KOPT-K1 (cell line): Measurements from ENCODE around the gene PCOLCE2.
"Not testable (repeated sequence)": the region's sequence is repeated elsewhere in the genome, so short reads cannot be mapped to it uniquely, and the experiment has no call there.

Source experiments
- H3K27ac ChIP-seq: fragments of 200-600 bp; sonication (generic); 2 replicates; pipeline ENCODE4 v1.5.1; 2016; ENCODE audit warnings: antibody characterized with exemption, mild to moderate bottlenecking, low read depth, low read length; ENCODE audit not compliant: poor library complexity, severe bottlenecking
- H3K36me3 ChIP-seq: fragments of 200-600 bp; sonication (generic); 2 replicates; pipeline ENCODE4 v1.5.1; 2017; ENCODE audit warnings: antibody characterized with exemption, mild to moderate bottlenecking, low read length, moderate library complexity; ENCODE audit not compliant: insufficient read depth
- H3K9me3 ChIP-seq: fragments of 200-600 bp; sonication (generic); 2 replicates; pipeline ENCODE4 v1.5.1; 2017; ENCODE audit warnings: antibody characterized with exemption, low read length, mild to moderate bottlenecking; ENCODE audit not compliant: insufficient read depth, poor library complexity, severe bottlenecking

PCOLCE2 gene

DNA sequence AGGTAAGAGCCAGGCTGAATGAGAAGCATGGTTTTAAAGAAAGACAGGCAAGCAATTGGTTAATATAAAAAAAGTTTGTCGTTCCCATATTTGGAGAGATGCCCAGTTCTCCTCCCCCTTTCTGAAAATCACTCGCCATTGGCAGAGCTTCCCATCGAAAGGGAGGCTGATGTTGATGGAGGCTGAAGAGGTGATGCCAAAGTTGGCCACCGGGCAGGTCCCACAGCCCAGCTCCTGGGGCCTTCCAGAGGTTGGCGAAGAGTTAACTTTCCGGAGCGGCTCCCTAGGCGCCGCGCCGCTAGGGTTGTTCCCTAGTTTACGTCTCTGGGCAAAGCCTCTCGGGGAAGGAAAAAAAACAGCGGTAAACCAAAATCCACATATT lies 793 bp downstream of the PCOLCE2 start:
- Histone ChIP-seq H3K36me3 (no peaks in the 10 kb centered on the region), H3K27ac (no peak overlapping the region), H3K9me3 (peaks cover 16% of the 10 kb centered on the region)

DNA sequence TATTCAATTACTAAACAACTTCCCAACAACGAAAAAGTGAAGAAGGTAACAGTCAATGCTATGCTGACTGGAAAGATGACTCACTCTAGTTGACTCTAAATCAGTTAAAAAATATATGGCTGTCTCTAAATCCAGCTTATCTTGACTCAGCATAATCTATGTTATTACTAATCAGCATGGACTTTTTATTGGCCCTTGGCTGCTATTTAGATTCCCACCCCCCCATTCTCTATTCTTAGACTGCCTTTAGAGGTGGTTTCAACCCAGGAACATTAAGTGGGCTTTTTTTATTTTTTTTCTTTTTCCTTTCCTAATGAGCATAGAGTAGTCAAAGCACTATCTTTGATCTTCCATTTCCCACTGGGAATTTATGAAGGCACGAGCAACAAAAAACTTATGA lies 1.9 kb downstream of the PCOLCE2 start:
- no peaks in the 10 kb centered on the region for H3K36me3 ChIP-seq
- H3K9me3 ChIP-seq = peaks cover 16% of the 10 kb centered on the region
- H3K27ac ChIP-seq = no peak overlapping the region

DNA sequence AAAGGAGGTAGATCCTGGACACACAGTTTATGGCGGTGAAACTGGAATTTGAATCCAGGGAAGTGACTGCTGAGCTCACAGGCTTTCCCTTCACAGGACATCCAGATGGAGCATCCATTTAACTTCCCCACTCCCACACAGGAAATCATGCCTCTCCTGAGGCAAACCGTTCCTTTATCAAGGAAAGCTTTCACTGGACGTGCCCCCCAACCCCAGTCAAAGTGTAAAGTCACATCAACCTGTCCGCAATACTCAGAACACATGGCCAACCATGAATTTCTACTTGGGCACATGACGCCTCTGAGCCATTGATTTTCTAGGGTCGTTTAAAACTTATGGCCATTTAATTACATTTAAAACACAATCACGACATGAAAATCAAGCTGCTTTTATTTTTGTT lies 2.9 kb downstream of the PCOLCE2 start:
- no peaks in the 10 kb centered on the region for H3K36me3 ChIP-seq
- no peak overlapping the region for H3K27ac ChIP-seq
- peaks cover 16% of the 10 kb centered on the region for H3K9me3 ChIP-seq

DNA sequence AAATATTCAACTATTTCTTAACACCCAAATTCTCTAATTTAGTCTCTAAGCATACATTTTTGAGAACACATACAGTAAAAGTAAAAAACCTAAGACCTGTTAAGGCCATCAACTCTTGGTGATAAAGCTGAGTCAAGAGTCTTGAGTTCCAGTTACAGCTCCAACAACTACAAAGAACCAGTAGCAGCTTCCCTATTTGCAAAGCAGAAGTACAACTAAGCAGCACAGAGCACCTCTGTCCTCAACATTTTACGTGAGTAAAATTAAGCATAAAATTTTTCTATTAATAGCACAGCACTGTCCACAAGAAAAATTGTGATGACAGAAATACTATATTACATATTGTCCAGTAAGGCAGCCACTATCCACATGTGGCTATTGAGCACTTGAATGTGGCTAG lies 4.4 kb downstream of the PCOLCE2 start:
- Histone ChIP-seq H3K9me3 (peaks cover 16% of the 10 kb centered on the region), H3K27ac (no peak overlapping the region), H3K36me3 (no peaks in the 10 kb centered on the region)

DNA sequence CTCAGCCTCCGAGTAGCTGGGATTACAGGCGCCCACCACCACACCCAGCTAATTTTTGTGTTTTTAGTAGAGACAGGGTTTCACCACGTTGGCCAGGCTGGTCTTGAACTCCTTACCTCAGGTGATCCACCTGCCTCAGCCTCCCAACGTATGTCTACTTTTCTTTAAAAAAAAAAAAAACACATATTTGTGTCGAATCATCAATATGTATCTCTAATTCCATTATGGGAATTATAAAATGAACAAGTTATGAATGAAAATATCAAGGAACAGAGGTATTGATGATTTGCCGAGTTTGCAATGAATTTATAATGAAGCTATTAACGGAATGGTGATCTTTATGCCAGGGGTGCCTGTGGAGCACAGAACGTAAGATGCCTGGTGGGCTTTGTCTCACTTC lies 5.3 kb downstream of the PCOLCE2 start:
- not testable (repeated sequence) for H3K27ac ChIP-seq, H3K36me3 ChIP-seq, H3K9me3 ChIP-seq

DNA sequence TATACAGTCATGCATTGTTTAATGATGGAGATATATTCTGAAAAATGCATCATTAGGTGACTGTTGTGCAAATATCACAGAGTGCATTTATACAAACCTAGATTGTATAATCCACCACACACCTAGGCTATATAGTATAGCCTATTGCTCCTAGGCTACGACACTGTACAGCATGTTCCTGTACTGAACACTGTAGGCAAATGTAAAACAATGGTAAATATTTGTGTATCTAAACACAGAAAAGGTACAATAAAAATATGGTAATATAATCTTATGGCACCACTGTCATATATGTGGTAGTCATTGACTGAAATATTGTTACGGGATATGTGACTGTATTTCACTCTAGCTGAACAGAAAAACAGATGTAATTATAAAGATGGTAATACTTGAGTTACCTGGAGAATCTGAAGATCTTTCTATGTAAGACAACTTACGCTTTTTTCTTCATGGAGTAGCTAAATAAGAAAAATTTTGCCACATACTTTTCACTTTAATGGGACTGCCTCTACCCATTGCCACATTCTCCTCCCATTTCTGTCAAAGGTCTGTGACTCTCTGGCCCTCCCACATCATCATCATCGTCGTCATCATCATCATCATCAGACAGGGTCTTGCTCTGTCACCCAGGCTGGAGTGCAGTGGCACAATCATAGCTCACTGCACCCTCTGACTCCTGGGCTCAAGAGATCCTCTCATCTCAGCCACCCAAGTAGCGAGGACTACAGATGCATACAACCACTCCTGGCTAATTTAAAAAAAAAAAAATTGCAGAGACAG lies 7.2 kb downstream of the PCOLCE2 start:
- H3K9me3 ChIP-seq = no peaks in the 10 kb centered on the region
- H3K27ac ChIP-seq = no peak overlapping the region
- no peaks in the 10 kb centered on the region for H3K36me3 ChIP-seq

DNA sequence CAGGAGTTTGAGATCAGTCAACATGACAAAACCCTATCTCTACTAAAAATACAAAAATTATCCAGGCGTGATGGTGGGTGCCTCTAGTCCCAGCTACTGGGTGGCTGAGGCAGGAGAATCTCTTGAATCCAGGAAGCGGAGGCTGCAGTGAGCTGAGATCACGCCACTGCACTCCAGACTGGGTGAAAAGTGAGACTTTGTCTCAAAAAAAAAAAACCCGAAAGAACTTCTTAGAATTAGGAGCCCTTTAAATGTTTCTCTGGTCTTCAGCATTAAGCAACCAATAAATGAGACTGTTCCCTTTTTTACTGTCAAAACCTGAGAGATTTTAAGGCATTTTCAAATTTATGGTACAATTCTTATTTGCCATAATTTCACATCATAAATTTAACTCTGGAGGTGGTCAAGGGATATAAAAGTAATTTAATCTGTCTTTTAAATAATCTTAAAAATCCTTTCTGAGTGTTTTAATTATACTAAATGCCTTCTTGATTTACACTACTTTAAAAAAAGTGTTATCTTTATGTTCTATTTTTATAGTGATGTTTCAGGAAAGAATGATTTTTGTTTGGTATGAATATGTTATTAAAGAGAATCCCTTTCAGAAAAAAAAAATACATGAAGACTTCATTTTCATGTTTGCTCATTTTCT lies 10.1 kb downstream of the PCOLCE2 start:
- Histone ChIP-seq H3K9me3 (no peaks in the 10 kb centered on the region), H3K27ac (no peak overlapping the region), H3K36me3 (no peaks in the 10 kb centered on the region)

DNA sequence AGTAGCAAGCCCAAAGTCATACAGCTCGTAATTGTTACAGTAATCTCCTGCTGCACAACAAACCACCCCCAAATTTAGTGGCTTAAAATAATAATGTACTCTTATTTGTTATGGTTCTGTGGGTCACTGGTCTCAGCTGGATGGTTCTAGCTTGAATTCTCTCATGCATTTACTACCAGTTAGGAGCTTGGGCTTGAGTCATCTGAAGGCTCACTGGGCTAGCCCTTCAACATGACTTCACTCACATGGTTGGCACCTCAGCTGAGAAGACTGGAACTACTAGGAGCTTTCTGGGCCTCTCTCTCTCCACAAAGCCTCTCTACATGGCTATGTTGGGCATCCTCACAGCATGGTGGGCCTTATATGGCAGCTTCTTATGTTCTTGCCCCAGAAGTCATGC lies 12.5 kb downstream of the PCOLCE2 start:
- Histone ChIP-seq H3K27ac (no peak overlapping the region), H3K9me3 (no peaks in the 10 kb centered on the region), H3K36me3 (no peaks in the 10 kb centered on the region)

DNA sequence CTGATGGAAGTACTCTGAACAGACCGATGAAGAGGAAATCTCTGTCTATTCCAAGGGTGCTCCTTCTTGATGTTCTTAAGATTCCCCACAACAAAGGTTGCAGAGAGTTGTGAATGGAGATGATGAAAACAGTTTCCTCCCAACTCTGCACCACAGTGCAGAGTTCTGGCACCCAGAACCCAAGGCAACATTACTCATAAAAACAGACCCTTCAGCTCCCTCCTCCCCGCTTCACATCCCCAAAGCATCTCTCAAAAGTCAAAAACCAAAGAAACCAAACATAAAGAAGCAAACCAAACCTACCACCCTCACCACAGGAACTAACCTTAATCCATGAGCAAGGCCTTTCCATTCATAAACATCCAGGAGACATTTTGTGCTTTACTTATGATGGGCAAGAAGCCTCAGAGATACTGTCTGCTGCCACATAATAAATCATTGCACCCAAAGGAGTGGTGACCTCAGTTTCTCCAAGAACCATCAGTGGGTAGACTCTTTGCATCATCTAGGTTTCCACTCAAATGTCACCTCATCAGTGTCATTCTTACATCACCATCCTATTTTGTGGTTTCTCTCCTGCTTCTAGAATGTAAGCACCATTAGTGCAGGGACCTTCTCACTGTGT lies 13.2 kb downstream of the PCOLCE2 start:
- H3K9me3 ChIP-seq = no peaks in the 10 kb centered on the region
- H3K27ac ChIP-seq = no peak overlapping the region
- no peaks in the 10 kb centered on the region for H3K36me3 ChIP-seq

DNA sequence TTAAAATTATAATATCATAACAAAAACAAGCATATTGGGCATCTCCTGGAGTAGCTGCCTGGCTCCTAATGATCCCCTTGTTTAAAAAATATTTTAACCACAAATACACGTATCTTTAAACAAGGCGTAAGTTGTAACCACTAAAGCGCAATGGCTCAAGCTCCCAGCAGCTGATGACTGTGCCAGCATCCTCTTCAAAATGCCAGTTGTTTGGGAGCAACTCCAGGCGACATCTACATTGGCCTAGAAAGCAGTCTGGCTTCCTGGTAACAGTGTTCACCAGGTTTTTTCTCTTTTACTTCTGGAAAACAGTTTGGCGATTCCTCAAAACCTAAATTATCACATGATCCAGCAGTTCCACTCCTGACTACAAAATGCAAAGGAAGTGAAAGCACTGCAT lies 13.8 kb downstream of the PCOLCE2 start:
- no peak overlapping the region for H3K27ac ChIP-seq
- no peaks in the 10 kb centered on the region for H3K36me3 ChIP-seq
- H3K9me3 ChIP-seq = no peaks in the 10 kb centered on the region

DNA sequence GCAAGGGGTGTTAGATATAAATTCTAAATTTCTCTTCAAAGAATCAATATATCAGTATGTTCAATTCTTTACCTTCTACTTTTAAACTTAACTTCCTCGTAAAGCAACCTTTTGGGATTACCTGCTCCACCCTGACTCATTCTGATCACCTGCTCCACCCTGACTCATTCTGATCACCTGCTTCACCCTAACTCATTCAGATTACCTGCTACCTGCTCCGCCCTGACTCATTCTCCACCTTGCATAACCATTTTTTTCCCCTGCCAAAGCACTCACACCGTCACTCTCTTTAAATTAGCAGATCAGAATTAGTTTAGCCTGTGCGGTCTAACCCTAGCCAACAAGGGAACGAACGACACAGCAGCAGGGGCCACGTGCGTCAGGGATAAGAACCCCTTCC lies 20.5 kb downstream of the PCOLCE2 start:
- not testable (repeated sequence) for H3K27ac ChIP-seq, H3K9me3 ChIP-seq, H3K36me3 ChIP-seq

DNA sequence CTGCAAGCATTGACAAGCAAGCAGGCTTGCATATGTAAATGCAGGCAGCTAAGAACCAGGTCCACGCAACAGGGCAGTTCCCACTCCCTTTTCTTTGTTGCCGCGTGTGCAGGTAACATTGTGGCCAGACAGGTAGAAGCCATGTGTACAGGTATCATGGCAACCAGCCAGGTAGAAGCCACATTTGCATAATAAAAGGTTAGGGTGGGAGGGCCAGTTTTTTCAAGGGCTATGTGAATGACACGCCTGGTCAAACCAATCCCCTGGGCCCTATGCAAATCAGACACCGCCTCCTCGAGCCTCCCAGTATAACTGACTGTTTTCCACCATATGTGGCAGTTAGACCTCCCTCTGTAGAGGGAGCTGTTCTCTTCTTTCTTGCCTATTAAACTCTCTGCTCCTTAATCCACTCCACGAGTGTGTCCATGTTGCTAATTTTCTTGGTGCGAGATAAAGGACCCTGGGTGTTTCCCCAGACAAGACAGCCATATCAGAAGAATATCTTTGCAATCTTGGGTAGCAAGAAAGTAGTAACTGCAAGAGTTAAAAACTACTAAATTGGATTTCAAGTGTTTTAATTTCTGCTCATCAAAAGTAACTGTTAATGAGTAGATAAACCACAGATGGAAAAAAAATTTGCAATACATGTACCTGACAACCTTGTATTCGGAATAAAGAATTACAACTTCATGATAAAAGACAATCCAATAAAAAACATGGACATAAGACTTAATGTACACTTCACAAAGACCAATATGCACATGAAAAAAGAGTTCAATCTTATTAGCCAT lies 21.8 kb downstream of the PCOLCE2 start:
- Histone ChIP-seq H3K36me3 (no peaks in the 10 kb centered on the region), H3K27ac (no peak overlapping the region), H3K9me3 (no peaks in the 10 kb centered on the region)

DNA sequence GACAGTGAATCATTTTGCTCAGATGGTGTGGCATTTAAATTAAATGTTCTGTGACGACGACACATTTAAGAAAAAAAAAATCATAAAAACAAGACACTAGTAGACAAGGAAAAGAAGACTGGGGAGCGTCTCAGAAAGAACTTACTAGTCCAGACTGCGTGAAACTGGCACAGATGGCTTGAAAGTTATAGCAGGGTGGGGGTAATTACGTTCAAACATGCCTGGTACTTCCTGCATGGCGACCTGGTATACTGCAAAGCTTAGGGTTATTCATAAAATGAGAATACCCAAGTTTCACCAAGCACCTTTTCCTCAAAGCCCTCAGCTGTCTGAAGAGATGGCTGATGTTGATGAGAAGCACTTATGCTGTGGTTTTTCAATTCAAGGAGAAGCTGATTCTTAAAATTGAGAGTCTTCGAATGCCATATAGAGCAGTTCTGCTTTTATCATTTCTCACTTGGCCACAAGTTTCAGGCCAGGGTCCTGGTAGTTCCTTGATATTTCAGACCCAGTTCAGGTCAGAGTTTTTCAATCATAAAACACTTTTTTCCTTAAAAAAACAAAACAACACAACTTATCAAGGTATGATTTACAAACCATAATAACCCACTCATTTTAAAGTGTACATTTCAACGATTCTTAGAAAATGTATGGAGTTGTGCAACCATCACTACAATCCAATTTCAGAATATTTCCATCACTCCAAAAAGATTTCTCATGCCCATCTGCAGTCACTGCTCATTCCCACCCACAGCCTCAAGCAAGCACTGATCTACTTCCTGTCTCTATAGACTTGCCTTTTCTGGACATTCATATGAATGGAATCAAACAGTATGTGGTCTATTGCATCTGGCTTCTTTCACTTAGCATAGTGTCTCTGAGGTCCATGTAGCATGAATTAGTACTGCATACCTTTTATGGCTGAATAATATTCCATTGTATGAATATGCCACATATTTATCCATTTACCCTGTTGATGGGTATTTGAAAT lies 24.7 kb downstream of the PCOLCE2 start:
- H3K36me3 ChIP-seq = no peaks in the 10 kb centered on the region
- no peak overlapping the region for H3K27ac ChIP-seq
- H3K9me3 ChIP-seq = no peaks in the 10 kb centered on the region
